ENCODE measurements around the gene RELN. TPM values are rescaled to one million over a fixed set of nuclear protein-coding genes. Genes with fewer than 3 reads are reported as not detected.

RELN gene
- total and polyA plus RNA-seq, 3 donors from 2014 or later, result 3.8 to 5.8 (median 5.2) TPM

DNA sequence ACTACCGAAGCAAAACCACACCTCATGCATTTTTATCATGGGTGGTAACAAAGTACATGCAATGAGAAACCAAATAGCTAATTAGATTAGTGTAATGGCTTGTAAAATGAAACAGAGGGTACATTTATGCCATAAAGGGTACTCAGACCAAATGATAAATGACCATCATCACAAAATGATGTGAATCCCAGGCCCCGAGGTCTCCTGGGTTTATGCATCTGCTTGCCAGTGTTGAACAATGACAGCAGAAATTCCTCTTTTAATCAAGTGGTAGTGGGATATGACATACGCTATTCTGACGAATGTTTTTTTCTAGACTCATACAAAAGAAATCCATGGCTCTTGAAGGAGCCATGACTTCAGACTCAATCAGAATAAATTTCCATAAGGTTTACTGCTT, 293.9 kb downstream of the RELN start:
- no peaks in the 10 kb centered on the region for H3K27me3 ChIP-seq
- 88 to 91% methylated on average over 4 of the region's 4 CpGs for WGBS, 2 donors
- H3K4me1 ChIP-seq, result peaks cover 1% of the 10 kb centered on the region
- intact Hi-C loops (cut with DNase I; ENCODE audit: low total_unique reads), result no loop called here
- H3K9me3 ChIP-seq, result no peaks in the 10 kb centered on the region
- no peaks in the 10 kb centered on the region for H3K36me3 ChIP-seq (ENCODE audit: low read depth, missing control alignments)
- H3K4me3 ChIP-seq, result no peak overlapping the region
- no peak overlapping the region for H3K27ac ChIP-seq
- TF ChIP-seq POLR2A (IDR thresholded peaks at IDR 0.05) (no peak), CTCF (IDR thresholded peaks at IDR 0.05) (no peak)
- DNase-seq, result no peak

DNA sequence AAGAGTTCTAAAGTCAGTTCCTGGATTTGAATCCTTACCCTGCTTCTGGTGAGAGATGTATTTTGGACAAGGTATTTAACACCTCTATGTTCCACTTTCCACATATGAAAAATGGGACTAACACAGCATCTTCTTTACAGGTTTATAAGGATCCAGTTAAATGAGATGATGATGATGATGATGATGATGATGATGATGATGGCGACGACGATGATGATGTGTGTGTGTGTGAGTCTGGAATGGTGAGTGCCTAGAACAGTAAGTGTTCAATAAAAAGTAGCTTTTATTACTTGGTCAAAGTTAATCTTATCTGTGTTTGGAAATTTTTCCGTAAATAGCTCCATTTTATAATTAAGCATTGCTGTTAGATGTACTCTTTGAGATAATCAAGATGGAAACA, 295.2 kb downstream of the RELN start:
- Histone ChIP-seq H3K9me3 (no peaks in the 10 kb centered on the region), H3K36me3 (ENCODE audit: low read depth, missing control alignments) (no peaks in the 10 kb centered on the region), H3K4me1 (peaks cover 4% of the 10 kb centered on the region), H3K27me3 (no peaks in the 10 kb centered on the region), H3K27ac (no peak overlapping the region), H3K4me3 (no peak overlapping the region)
- 82 to 93% methylated on average over 4 of the region's 4 CpGs for WGBS, 2 donors
- DNase-seq, result no peak
- intact Hi-C loops (cut with DNase I; ENCODE audit: low total_unique reads), result no loop called here
- no peak for TF ChIP-seq POLR2A (IDR thresholded peaks at IDR 0.05)
- TF ChIP-seq CTCF (IDR thresholded peaks at IDR 0.05), result no peak

- Histone ChIP-seq H3K4me1 (peaks cover 4% of the 10 kb centered on the region), H3K4me3 (no peak overlapping the region), H3K27me3 (no peaks in the 10 kb centered on the region), H3K36me3 (ENCODE audit: low read depth, missing control alignments) (no peaks in the 10 kb centered on the region), H3K27ac (no peak overlapping the region), H3K9me3 (no peaks in the 10 kb centered on the region)
- intact Hi-C loops (cut with DNase I; ENCODE audit: low total_unique reads), result no loop called here
- no peak for DNase-seq
- 84 to 86% methylated on average over 4 of the region's 4 CpGs for WGBS, 2 donors
- TF ChIP-seq POLR2A (IDR thresholded peaks at IDR 0.05), result no peak
- no peak for TF ChIP-seq CTCF (IDR thresholded peaks at IDR 0.05)
Measured at GRCh38 chr7:103691291-103691690, 298.2 kb downstream of the RELN start.

DNA sequence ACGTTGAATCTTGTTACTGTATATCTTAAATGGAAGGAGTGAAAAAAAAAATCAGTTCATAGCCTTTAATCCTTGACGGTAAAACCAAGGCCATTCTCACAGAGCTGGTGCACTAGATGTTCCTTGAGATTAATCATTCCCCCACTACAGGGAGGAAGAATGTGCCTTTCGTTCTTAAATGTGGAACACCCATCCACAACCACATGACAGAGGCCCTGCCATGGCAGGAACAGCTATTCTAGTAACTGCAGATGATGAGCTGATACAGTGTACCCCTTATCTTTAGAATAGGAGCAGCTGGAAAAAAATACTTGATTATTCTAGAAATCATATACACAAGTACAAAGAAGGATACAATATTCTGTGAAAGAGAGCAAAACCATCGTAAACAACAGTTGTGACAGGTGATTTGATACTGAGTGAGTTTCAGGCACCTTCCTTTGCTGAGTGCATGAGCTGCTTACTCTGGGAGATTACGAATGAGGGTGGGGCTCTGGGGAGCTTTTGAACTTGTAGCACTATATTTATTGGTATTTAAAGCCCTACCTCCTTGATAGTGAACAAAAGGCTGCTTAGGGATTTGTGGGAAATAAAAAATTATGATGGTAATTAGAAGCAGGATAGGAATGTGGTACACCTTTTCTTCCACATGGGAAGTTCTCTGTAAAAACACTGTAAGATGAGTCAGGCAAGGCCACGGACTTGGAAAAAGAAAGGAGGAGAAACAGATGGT, 299.1 kb downstream of the RELN start:
- no peak for TF ChIP-seq POLR2A (IDR thresholded peaks at IDR 0.05)
- no peak for TF ChIP-seq CTCF (IDR thresholded peaks at IDR 0.05)
- WGBS, 2 donors, result 50 to 51% methylated on average over 6 of the region's 6 CpGs
- Histone ChIP-seq H3K27me3 (no peaks in the 10 kb centered on the region), H3K4me1 (peaks cover 4% of the 10 kb centered on the region), H3K4me3 (no peak overlapping the region), H3K27ac (no peak overlapping the region), H3K36me3 (ENCODE audit: low read depth, missing control alignments) (no peaks in the 10 kb centered on the region), H3K9me3 (no peaks in the 10 kb centered on the region)
- intact Hi-C loops (cut with DNase I; ENCODE audit: low total_unique reads), result no loop called here
- DNase-seq, result no peak

- peaks cover 4% of the 10 kb centered on the region for H3K4me1 ChIP-seq
- no peak for TF ChIP-seq POLR2A (IDR thresholded peaks at IDR 0.05)
- TF ChIP-seq CTCF (IDR thresholded peaks at IDR 0.05), result no peak
- H3K36me3 ChIP-seq (ENCODE audit: low read depth, missing control alignments), result no peaks in the 10 kb centered on the region
- H3K9me3 ChIP-seq, result no peaks in the 10 kb centered on the region
- H3K27ac ChIP-seq, result no peak overlapping the region
- intact Hi-C loops (cut with DNase I; ENCODE audit: low total_unique reads), result no loop called here
- no peak for DNase-seq
- H3K4me3 ChIP-seq, result no peak overlapping the region
- 55 to 60% methylated on average over 5 of the region's 5 CpGs for WGBS, 2 donors
- H3K27me3 ChIP-seq, result no peaks in the 10 kb centered on the region
Measured at GRCh38 chr7:103689255-103689654, 300.2 kb downstream of the RELN start.

All from testis (tissue), 3 donors.